GM18861 (cell line): ENCODE results near the gene FRRS1L.
"Not testable (repeated sequence)": the region's sequence is repeated elsewhere in the genome, so short reads cannot be mapped to it uniquely, and the experiment has no call there.

Experiments
- ATAC-seq: cut with Tn5 transposase; IDR thresholded peaks from one replicate; pipeline ENCODE4 v1.9.1; 2021; ENCODE audit not compliant: unreplicated experiment

FRRS1L gene

GRCh38 chr9:109133533-109133932 lies 33.5 kb downstream of the FRRS1L start:
- no peak for ATAC-seq

- no peak for ATAC-seq
Measured at GRCh38 chr9:109132567-109133021, 34.5 kb downstream of the FRRS1L start.

GRCh38 chr9:109129470-109130197 lies 37.4 kb downstream of the FRRS1L start:
- no peak for ATAC-seq

- not testable (repeated sequence) for ATAC-seq
Measured at GRCh38 chr9:109126671-109127070, 40.4 kb downstream of the FRRS1L start.

- ATAC-seq = no peak
Measured at GRCh38 chr9:109124121-109124520, 42.9 kb downstream of the FRRS1L start.

- ATAC-seq = no peak
Measured at GRCh38 chr9:109122726-109123621, 44.1 kb downstream of the FRRS1L start.

GRCh38 chr9:109121232-109121796 lies 45.7 kb downstream of the FRRS1L start:
- no peak for ATAC-seq

- ATAC-seq = no peak
Measured at GRCh38 chr9:109120204-109120789, 46.8 kb downstream of the FRRS1L start.

- ATAC-seq = peak; percentile 86
Measured at GRCh38 chr9:109119439-109120203, 47.4 kb downstream of the FRRS1L start, which contains the start of gene TMEM245. TMEM245 (minus strand) TSS chr9:109119947; CDS start chr9:109119913, 34 bp downstream.

- no peak for ATAC-seq
Measured at GRCh38 chr9:109118808-109119438, 48.1 kb downstream of the FRRS1L start.

GRCh38 chr9:109117856-109118807 lies 48.9 kb downstream of the FRRS1L start:
- no peak for ATAC-seq

- no peak for ATAC-seq
Measured at GRCh38 chr9:109115931-109116526, 51.0 kb downstream of the FRRS1L start.

GRCh38 chr9:109114670-109115069 lies 52.4 kb downstream of the FRRS1L start:
- no peak for ATAC-seq

GRCh38 chr9:109113892-109114609 lies 53.0 kb downstream of the FRRS1L start:
- ATAC-seq = no peak

GRCh38 chr9:109113254-109113653 lies 53.8 kb downstream of the FRRS1L start:
- ATAC-seq = no peak

- peak; percentile 65 for ATAC-seq
Measured at GRCh38 chr9:109110329-109111021, 56.6 kb downstream of the FRRS1L start.

- no peak for ATAC-seq
Measured at GRCh38 chr9:109109967-109110328, 57.1 kb downstream of the FRRS1L start.
